B cell (primary cell): ENCODE results near the gene HARBI1. TPM values are rescaled to one million over a fixed set of nuclear protein-coding genes. Genes with fewer than 3 reads are reported as not detected.

ENCODE experiments used
- ATAC-seq: fragments of 200-7000 bp; cut with Tn5 transposase; one replicate; pipeline ENCODE4 v1.10.0; 2021; ENCODE audit warnings: low read depth, mild to moderate bottlenecking, moderate number of reproducible peaks, moderate library complexity
- CTCF ChIA-PET: fragments of 350-600 bp; sonication (Branson Sonifier 250); formaldehyde crosslinking; loops from one replicate; lab custom pipeline; 2021; ENCODE audit warnings: antibody characterized with exemption, inconsistent platforms; lab: Charles Lee
- POLR2A ChIA-PET: fragments of 350-600 bp; sonication (Branson Sonifier 250); formaldehyde crosslinking; loops from one replicate; lab custom pipeline; 2021; ENCODE audit warnings: antibody characterized with exemption; lab: Charles Lee
- DNase-seq: peaks from one replicate; pipeline ENCODE4 v3.0.0; 2013
- H2AFZ ChIP-seq: 2 replicates; pipeline ENCODE4 v1.6.1; 2012; ENCODE audit warnings: mild to moderate bottlenecking, low read depth, low read length; ENCODE audit not compliant: insufficient read depth, poor library complexity, severe bottlenecking
- H3K27ac ChIP-seq, 2 donors: 1 replicate in 1 of 2; 2 replicates in 1 of 2; pipeline ENCODE4 v1.5.1; 2012 to 2013; ENCODE audit warnings: low read length in 2 of 2, mild to moderate bottlenecking in 2 of 2, moderate library complexity in 1 of 2
- H3K27me3 ChIP-seq, 4 experiments: fragments of 200-600 bp in 1 of 4; sonication (generic) in 1 of 4; replicated peaks in 1 of 4; 1 replicate in 2 of 4; 2 replicates in 2 of 4; pipeline versions ENCODE4 v1.6.1 to v1.7.0; 2013 to 2016; ENCODE audit warnings: low read length in 3 of 4, mild to moderate bottlenecking in 2 of 4, mixed read lengths in 1 of 4, moderate library complexity in 1 of 4; ENCODE audit not compliant: insufficient read depth in 4 of 4, control insufficient read depth in 3 of 4; ENCODE audit errors: control extremely low read depth in 1 of 4
- H3K36me3 ChIP-seq, 2 experiments: replicated peaks in 1 of 2; 1 replicate in 1 of 2; 2 replicates in 1 of 2; pipeline versions ENCODE4 v1.6.1 to v1.7.1; 2013; ENCODE audit warnings: low read length in 1 of 2; ENCODE audit not compliant: insufficient read depth in 2 of 2, control insufficient read depth in 1 of 2; ENCODE audit errors: control extremely low read depth in 1 of 2, extremely low read depth in 1 of 2
- H3K4me1 ChIP-seq, 2 donors: fragments of 200-600 bp in 1 of 2; sonication (generic) in 1 of 2; 1 replicate in 1 of 2; 2 replicates in 1 of 2; pipeline versions ENCODE4 v1.5.1 to v1.6.1; 2013 to 2017; ENCODE audit warnings: low read length in 2 of 2; ENCODE audit not compliant: control insufficient read depth in 2 of 2, insufficient read depth in 2 of 2
- H3K4me2 ChIP-seq: replicated peaks from 2 replicates; pipeline ENCODE3; 2012; ENCODE audit warnings: mild to moderate bottlenecking, low read depth, low read length; ENCODE audit not compliant: poor library complexity, severe bottlenecking
- H3K4me3 ChIP-seq, 5 experiments: fragments of 200-600 bp in 1 of 5; sonication (generic) in 1 of 5; 1 replicate in 3 of 5; 2 replicates in 2 of 5; pipeline versions ENCODE4 v1.5.1 to v1.7.0; 2011 to 2016; ENCODE audit warnings: low read length in 4 of 5, mild to moderate bottlenecking in 4 of 5, low read depth in 2 of 5, control low read depth in 1 of 5, moderate library complexity in 1 of 5; ENCODE audit not compliant: insufficient read depth in 1 of 5; ENCODE audit errors: control extremely low read depth in 1 of 5, extremely low read depth in 1 of 5
- H3K79me2 ChIP-seq: fragments of 200-600 bp; sonication (generic); one replicate; pipeline ENCODE4 v1.6.0; 2016; ENCODE audit warnings: low read length; ENCODE audit not compliant: control insufficient read depth, insufficient read depth
- H3K9ac ChIP-seq: fragments of 200-600 bp; sonication (generic); 2 replicates; pipeline ENCODE4 v1.6.1; 2017; ENCODE audit warnings: mild to moderate bottlenecking, low read length, moderate library complexity
- H3K9me3 ChIP-seq, 3 donors: one replicate each; pipeline versions ENCODE4 v1.6.1 to v1.7.1; 2013; ENCODE audit warnings: low read length in 2 of 3; ENCODE audit not compliant: control insufficient read depth in 2 of 3, insufficient read depth in 1 of 3; ENCODE audit errors: control extremely low read depth in 1 of 3
- H4K20me1 ChIP-seq: 2 replicates; pipeline ENCODE4 v1.6.0; 2012; ENCODE audit warnings: mild to moderate bottlenecking, low read length; ENCODE audit not compliant: insufficient read depth, control insufficient read depth, poor library complexity, severe bottlenecking
- H3K27ac Mint-ChIP-seq: one replicate; pipeline ENCODE4 v1.8.0; 2021; ENCODE audit warnings: mixed read lengths
- H3K27me3 Mint-ChIP-seq: one replicate; pipeline ENCODE4 v1.8.0; 2021; ENCODE audit warnings: mixed read lengths
- H3K4me1 Mint-ChIP-seq: one replicate; pipeline ENCODE4 v1.8.0; 2021; ENCODE audit warnings: mixed read lengths
- H3K4me3 Mint-ChIP-seq: one replicate; pipeline ENCODE4 v1.8.0; 2021; ENCODE audit warnings: mixed read lengths
- H3K9me3 Mint-ChIP-seq: one replicate; pipeline ENCODE4 v1.8.0; 2022; ENCODE audit warnings: mixed read lengths; ENCODE audit not compliant: insufficient read depth
- EZH2 ChIP-seq: IDR thresholded peaks from 2 replicates; pipeline ENCODE4 v1.6.1; 2012; ENCODE audit warnings: borderline replicate concordance, low read depth, mild to moderate bottlenecking, moderate library complexity, low read length; ENCODE audit not compliant: insufficient read depth, poor library complexity, severe bottlenecking
- WGBS: methylation state at CpG from one replicate; pipeline ENCODE4 v1.1.5; 2013; ENCODE audit warnings: missing lambda C conversion rate; ENCODE audit not compliant: insufficient coverage; 5-methylcytosine and 5-hydroxymethylcytosine counted together
- intact Hi-C: fragments of 100-400 bp; cut with micrococcal nuclease; formaldehyde crosslinking; loops from one replicate; pipeline ENCODE4 v1.10.0; 2022
- polyA plus RNA-seq: library from polyadenylated mRNA; depleted of rRNA; stranded (reverse); fragments of >200 nt; gene quantifications from 2 replicates; pipeline ENCODE4 v1.2.3, GENCODE V29; 2012
- total RNA-seq, 2 donors: library from RNA; stranded (reverse); fragments of 120-200 nt in 1 of 2; gene quantifications; 1 replicate in 1 of 2; 2 replicates in 1 of 2; pipeline versions ENCODE4 v1.2.3 to v1.2.4, GENCODE V29; 2013 to 2022
- TF ChIP-seq, protein P1 (sequence below): fragments of 200-600 bp; IDR thresholded peaks from one replicate; pipeline ENCODE4 v1.8.0; 2022; ENCODE audit warnings: antibody characterized with exemption, mild to moderate bottlenecking

Gene HARBI1
- total and polyA plus RNA-seq, 2 donors (not counting 1 experiment from before 2014, with no cell fraction given), result 7.7 to 8.0 TPM

DNA sequence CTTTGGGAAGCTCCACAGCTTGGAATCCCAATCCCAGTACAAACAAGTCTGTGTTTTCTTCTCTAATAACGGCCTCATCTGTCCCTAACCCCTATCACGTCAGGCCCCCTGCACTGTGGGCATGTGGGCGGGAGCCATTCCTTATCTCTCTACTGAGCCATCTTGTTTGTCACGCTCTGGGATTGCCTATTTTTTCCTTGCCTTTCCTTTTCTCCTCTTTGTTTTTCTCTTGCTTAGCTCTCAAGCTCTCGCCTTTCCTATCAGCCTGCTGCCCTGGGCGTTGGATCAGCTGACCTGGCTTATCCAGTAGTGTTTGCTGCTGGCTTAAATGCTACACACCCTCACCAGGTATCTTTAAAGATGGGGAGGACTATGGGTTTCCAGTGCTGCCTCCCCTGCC, 47.6 kb upstream of the HARBI1 start:
- no peak overlapping the region for H3K27ac Mint-ChIP-seq
- CTCF ChIA-PET, result no interaction called here

DNA sequence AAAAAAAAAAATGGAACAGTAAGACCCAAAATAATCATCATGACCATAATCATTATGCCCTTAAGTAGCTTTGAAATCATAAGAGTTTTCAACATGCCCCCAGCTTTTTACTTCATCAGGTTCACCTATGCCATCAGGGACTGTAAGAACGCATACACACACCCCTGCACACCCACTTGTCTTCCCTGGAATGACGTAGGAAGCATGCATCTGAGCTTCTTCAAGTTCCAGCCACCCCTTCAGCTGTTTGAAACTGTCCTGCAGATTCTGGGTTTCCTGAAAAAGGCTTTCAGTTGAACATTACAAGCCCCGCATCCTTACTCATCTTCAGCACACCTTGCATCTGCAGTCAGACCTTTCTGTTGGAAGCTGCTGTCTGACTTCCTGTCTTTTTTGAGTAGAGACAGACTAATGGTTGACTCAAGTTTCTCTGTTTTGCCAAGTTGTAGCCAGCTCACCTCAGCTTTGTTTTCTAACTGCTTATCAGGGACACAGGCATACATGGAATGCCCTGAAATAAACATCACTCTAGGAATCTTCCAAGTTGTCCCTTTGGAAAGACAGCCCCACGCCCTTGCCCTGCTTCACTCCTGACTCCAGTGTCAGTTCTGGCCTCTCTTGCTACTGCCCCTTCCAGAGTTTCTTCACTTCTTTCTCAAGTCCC, 46.4 kb upstream of the HARBI1 start:
- Mint-ChIP-seq H3K4me1 (no peaks in the 10 kb centered on the region), H3K9me3 (no peaks in the 10 kb centered on the region), H3K4me3 (no peak overlapping the region), H3K27me3 (no peaks in the 10 kb centered on the region), H3K27ac (no peak overlapping the region)
- intact Hi-C loops, result no loop called here
- Histone ChIP-seq H3K4me2 (no peak overlapping the region), H3K4me3 (no peak overlapping the region), H3K79me2 (no peaks in the 10 kb centered on the region), H3K9ac (no peak overlapping the region), H3K27ac (no peak overlapping the region), H2AFZ (no peak overlapping the region), H3K36me3 (peaks cover 4 to 87% of the 10 kb centered on the region in 2 experiments), H3K9me3 (no peaks in the 10 kb centered on the region), H4K20me1 (no peaks in the 10 kb centered on the region), H3K4me1 (no peaks in the 10 kb centered on the region), H3K27me3 (no peaks in the 10 kb centered on the region)
- CTCF ChIA-PET, result interaction anchor here (0.7 kb wide), 1 partner anchor 500 kb away, joined by 3 read pairs; no protein-coding TSS in a partner anchor
- ATAC-seq, result no peak
- POLR2A ChIA-PET, result no interaction called here
- TF ChIP-seq EZH2, result no peak
- TF ChIP-seq, protein P1, sequence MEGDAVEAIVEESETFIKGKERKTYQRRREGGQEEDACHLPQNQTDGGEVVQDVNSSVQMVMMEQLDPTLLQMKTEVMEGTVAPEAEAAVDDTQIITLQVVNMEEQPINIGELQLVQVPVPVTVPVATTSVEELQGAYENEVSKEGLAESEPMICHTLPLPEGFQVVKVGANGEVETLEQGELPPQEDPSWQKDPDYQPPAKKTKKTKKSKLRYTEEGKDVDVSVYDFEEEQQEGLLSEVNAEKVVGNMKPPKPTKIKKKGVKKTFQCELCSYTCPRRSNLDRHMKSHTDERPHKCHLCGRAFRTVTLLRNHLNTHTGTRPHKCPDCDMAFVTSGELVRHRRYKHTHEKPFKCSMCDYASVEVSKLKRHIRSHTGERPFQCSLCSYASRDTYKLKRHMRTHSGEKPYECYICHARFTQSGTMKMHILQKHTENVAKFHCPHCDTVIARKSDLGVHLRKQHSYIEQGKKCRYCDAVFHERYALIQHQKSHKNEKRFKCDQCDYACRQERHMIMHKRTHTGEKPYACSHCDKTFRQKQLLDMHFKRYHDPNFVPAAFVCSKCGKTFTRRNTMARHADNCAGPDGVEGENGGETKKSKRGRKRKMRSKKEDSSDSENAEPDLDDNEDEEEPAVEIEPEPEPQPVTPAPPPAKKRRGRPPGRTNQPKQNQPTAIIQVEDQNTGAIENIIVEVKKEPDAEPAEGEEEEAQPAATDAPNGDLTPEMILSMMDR, result no peak
- 100% methylated on average over 4 of the region's 4 CpGs for WGBS
- DNase-seq, result no peak

More for the DNA sequence above, 47.6 kb upstream of the HARBI1 start:
- DNase-seq (no peak), ATAC-seq (no peak)
- H4K20me1 ChIP-seq, result no peaks in the 10 kb centered on the region
- no peaks in the 10 kb centered on the region for H3K79me2 ChIP-seq
- no peak overlapping the region for H3K4me3 ChIP-seq
- no peaks in the 10 kb centered on the region for H3K9me3 ChIP-seq
- peaks cover 1 to 90% of the 10 kb centered on the region in 2 experiments for H3K36me3 ChIP-seq
- Mint-ChIP-seq H3K27me3 (no peaks in the 10 kb centered on the region), H3K9me3 (no peaks in the 10 kb centered on the region), H3K4me1 (no peaks in the 10 kb centered on the region), H3K4me3 (no peak overlapping the region)
- H3K27me3 ChIP-seq, result no peaks in the 10 kb centered on the region
- intact Hi-C loops, result no loop called here
- no peaks in the 10 kb centered on the region for H3K4me1 ChIP-seq
- no peak overlapping the region for H3K27ac ChIP-seq
- no peak overlapping the region for H2AFZ ChIP-seq
- no peak overlapping the region for H3K4me2 ChIP-seq
- TF ChIP-seq, protein P1, result no peak
- no peak for TF ChIP-seq EZH2
- 94% methylated on average over 4 of the region's 6 CpGs for WGBS
- POLR2A ChIA-PET, result no interaction called here
- H3K9ac ChIP-seq, result no peak overlapping the region
